GM18873 (cell line): ENCODE results near the gene FRAT2.
"Not testable (repeated sequence)": the region's sequence is repeated elsewhere in the genome, so short reads cannot be mapped to it uniquely, and the experiment has no call there.

Experiments
- ATAC-seq: cut with Tn5 transposase; IDR thresholded peaks from one replicate; pipeline ENCODE4 v1.9.1; 2021; ENCODE audit warnings: mild to moderate bottlenecking, moderate library complexity, moderate number of reproducible peaks; ENCODE audit not compliant: unreplicated experiment, low FRiP score

FRAT2 gene

DNA sequence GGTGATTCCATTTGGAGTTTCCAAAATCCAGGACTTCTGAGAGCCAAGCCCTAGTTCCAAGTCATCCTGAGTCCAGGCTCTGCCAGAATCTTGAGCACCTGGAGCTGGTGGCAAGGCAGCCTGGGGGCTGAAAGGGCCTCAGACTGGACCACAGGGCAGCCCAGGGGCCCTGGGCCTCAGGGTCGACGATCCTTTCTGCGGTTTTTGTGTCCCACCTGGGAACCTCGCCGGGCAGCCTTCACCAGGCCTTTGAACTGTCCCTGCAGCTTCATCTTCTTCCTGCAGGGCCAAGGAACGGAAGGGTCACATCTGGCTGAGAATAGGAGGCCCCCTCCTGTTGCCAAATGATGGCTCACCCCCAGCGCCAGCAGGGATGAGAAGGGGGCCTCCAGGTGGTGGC lies 22.4 kb upstream of the FRAT2 start:
- no peak for ATAC-seq

DNA sequence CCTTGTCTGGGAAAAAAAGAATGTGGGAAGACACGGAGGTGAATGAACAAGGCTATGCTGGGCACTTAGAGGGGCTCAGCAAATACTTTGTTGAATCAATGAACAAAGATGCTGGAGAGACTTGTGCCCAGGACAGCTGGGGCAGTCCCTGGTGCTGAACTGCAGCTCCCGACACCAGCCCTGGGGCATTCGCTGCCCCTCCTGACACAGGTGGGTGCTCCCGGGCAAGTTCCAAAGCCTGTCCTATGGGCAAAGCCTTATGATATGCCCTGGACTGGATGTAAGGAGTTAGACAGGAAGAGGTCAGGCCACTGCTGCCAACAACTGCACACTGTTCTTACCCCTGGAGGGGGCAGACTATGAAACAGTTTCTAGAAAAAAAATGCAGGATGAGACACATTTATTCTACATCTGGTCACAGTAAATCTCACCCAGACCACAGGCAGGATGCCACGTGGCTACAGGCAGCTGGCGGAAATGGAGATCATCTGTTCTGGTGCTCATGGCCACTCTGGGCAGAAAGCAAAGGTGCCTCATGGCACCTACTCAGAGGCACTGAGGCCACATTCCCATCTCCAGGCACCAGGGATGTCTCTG lies 21.9 kb upstream of the FRAT2 start:
- no peak for ATAC-seq

DNA sequence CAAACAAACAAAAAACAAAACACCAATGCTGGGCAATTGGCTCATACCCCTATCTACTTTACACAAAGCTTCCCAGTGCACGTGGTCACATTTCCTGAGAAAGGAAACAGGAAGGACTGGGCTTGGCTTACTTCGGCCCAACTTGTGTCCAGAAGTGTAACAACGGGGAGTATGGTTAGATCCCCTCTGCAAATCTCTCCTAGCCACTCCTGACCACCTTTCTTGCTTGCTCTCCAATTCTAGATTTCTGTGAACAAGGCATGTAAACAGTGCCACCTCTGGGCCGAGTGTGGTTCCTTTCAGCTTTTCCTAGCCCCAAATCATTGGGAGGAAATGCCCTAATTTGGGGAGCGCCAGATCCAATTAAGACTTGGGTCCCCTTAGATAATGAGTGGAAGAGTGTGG lies 21.0 kb upstream of the FRAT2 start:
- no peak for ATAC-seq

DNA sequence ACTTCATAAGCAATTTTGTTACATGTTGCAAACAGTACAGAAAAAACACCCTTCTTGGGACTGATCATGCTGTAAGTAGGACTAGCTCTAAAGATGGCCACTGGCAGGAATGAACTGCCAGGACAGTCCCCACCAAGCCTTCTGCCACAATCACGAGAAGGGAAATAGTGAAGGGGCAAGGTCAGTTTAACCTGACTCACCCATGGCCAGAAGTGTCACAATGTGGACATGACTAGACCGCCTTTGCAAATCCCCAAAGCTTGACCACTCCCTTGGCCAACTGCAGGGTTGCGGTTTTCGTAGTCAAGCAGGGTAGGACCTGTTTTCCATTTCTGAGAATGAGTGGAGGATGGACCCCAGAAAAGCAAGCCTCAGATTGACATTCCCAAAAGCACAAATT lies 19.4 kb upstream of the FRAT2 start:
- no peak for ATAC-seq

DNA sequence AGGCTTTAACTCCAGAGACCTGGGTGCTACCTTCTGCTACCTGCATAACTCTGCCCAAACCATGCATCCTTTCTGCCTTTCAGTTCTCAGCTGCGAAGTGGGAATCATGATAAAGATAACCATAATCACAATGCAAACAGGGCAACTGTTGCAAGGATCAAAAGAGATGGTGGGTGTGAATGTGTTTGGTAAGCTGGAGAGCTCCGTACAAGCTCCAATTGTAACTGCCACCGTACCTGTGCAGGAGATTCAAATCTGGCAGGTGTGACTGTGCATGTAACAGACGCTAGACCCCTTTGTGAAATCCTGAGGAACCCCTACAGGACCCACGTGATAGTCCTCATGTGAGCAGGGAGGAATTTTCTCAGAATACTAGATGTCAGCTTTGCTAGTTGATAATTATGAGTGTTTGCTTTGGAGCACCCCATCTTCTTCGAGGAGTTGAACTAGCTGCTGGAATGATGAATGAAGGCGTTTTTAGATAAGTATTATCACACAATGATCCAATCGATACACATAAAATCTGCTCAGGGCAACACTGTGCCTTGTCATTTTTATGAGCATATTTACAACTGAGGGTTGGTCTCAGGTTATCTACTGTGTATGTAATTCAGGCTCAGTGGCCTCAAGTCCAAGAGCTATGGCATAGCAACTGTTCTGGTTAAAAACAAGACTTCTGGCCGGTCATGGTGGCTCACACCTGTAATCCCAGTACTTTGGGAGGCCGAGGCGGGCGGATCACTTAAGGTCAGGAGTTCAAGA lies 15.4 kb upstream of the FRAT2 start:
- ATAC-seq, result no peak

DNA sequence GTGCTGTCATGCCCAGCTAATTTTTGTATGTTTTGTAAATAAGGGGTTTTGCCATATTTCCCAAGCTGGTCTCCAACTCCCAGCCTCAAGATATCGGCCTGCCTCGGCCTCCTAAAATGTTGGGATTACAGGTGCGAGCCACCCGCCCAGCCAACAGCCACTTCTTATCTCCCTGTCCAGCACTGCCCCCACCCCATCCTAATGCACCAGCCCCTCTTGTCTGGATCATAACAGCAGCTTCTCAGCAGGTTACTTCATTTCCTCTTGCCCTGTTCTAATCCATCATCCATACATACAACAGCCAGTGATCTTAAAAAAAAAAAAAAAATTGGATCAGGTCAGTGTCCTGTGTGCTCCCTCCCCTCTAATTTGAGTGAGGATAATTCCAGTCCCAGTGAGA lies 12.8 kb upstream of the FRAT2 start:
- no peak for ATAC-seq

DNA sequence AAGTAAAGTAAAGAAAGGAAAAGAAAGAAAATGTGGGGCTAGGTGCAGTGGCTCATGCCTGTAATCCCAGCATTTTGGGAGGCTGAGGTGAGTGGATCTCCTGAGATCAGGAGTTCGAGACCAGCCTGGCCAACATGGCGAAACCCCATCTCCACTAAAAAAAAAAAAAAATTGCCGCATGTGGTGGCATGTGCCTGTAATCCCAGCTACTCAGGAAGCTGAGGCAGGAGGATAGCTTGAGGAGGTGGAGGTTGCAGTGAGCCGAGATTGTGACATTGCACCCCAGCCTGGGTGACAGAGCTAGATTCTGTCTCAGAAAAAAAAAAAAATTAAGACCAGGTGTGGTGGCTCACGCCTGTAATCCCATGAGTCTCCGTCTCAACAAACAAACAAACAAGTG lies 9.1 kb upstream of the FRAT2 start:
- not testable (repeated sequence) for ATAC-seq

DNA sequence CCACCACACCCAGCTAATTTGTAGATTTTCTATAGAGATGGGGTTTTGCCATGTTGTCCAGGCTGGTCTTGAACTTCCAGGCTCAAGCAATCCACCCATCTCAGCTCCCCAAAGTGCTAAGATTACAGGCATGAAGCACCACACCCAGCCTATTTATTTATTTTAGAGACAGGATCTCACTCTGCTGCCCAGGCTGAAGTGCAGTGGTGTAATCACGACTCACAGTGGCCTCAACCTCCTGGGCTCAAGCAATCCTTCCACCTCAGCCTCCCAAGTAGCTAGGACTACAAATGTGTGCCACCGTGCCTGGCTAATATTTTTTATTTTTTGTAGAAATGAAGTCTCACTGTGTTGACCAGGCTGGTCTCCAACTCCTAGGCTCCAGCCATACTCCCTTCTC lies 6.9 kb upstream of the FRAT2 start:
- no peak for ATAC-seq

DNA sequence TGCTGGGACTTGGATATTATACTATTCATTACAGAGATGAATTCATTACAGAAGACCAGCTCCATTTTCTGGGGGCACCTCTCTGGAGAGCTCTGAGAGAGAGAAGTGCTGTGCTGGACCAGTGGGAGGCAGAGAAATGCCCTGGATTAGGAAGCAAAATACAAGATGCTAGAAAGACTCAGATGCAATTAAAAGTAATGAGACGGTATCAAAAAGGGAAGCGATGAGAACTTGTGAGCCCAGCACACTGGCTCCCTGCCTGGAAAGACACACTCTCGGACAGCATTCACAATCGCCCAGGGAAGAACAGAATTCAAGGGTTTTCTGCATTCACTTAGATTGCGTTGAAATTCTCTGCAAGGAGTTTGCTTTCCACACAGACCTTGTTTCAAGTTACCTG lies 3.5 kb upstream of the FRAT2 start:
- ATAC-seq, result no peak

DNA sequence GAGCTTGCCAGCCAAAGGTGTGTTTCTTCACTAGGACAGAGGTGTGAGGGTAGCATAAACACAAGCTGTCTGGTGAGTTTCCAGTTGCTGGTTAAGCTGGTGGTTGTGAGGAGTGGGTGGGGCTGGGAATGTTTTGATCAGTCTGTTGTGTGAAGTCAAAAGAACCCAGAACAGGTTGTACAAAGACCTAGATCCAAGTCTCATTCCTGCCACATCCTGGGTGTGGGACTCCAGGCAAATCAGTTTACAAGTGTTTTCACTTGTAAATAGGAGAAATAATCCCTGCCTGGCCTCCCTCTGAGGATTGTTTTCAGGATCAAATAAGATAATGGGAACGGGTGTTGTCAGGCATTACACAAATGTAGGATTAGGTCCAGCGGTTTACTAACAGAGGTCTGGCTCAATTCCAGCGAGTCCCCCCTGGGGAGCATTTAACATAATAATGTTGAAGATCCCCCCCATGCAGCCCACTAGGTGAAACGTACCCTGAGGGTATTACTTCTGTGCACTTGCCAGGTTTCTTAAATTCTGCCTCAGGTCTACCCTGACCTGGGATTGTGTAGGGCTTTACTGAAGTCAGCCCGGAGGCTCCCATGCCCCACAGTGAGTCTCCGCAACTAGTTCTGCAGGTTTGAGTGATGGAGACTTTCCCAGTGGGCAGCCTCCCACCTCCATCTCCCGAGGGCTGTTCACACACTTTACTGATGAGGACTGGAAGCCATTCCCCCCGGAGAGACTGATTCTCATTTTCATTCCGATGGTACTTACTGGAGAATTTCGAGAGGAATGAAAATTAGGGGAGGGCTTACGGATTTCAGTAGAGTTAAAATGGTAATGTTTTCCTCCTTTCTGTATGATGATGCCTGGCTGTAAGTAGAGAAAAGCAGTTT lies 2.7 kb upstream of the FRAT2 start:
- no peak for ATAC-seq

DNA sequence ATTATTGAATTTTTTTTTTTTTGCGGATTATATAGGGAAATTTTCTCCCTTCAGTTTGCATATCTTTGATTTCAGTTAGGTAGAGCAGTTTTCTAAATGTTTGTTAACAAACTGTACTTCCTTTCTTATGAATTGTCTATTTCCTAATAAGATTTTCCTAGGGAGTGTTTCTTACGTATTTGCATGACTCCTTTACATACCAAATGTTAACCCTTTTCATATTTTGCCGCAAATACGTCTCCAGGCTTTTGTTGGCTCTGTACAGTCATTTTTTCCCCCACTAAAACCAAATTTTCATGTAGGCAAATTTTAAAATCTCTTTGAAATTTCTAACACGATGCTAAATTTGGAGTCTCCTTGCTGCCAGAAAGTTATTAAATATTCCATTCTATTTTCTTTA lies 1.9 kb upstream of the FRAT2 start:
- ATAC-seq, result no peak

DNA sequence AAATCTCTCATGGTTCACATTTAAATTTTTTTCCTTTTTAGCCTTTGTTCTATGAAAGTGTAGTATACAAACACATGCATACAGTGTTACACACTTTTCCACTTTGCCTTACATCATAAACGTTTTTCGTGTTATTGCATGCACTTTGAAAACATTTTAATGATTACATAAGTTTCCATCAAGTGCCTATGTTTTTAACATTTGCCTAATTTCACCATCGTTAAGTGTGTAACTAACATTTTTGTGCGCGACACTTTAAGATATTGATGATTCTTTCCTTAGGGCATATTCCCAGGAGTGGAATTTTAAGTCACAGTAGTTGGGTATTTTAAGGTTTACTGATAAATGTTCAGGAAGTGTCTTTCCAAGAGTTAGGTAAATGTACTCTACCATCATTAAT lies 1.5 kb upstream of the FRAT2 start:
- ATAC-seq, result no peak

DNA sequence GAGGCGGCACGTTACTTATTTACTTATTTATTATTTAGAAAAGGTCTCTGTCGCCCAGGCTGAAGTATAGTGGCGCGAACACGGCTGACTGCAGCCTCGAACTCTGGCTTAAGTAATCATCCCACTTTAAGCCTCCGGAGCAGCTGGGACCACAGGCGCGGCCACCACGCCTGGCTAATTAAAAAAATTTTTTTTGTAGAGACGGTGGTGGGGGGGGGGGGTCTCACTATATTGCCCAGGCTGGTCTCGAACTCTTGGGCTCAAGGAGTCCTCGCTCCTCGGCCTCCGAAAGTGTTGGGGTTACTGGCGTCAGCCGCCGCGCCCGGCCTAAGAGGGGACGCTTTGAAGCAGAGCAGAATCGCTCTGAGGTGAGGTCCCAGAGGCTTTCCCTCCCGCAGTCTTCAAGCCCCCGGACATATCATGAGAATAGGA lies 675 bp upstream of the FRAT2 start:
- no peak for ATAC-seq

DNA sequence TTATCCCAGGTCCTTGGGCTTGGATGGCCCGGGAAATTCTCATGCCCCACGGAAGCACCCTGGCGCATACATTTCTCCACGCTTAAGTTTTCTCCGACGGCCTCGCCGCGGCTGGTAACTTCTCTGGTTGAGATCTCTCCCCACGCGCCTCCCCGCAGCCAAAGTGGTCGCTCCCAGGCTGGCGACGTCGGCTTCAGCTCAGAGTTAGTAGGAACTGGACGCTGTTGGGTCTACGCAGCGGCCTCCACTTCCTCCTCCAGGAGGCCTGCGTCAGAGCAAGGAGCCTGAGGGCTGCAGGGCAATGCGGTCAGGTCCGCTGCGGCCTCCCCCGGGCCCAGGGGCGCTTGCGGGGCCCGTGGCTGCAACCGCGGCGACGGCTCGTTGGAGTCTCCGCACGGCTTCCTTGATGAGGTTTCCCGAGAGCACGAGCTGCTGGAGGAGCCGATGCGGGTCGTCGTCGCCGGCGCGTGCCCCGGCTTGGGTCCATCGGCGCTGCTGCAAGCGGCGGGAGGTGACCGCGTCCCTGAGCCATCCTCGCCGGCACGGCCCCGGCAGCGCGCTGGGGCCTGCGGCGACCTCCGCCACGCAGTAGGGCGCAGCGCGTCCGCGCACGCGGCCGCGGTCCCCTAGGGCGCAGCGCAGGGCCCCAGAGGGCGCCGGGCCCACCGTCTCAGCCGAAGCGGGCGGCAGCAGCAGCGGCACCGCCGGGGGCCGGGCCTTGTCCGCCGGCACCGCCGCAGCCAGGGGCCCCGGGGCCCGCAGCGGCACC lies 744 bp downstream of the FRAT2 start:
- ATAC-seq, result no peak

DNA sequence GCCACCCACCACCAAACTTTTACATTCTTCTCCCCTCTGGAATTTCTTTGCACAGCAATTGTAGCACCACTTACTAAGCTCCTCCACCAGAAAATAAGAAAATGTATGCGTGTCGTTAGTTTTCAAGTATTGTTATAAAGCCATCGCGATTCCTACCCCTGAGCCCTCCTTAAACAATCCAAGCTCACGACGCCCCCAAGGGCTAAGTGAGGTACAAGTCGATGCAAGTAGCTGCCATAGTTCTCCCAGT lies 1.3 kb downstream of the FRAT2 start:
- ATAC-seq, result no peak

DNA sequence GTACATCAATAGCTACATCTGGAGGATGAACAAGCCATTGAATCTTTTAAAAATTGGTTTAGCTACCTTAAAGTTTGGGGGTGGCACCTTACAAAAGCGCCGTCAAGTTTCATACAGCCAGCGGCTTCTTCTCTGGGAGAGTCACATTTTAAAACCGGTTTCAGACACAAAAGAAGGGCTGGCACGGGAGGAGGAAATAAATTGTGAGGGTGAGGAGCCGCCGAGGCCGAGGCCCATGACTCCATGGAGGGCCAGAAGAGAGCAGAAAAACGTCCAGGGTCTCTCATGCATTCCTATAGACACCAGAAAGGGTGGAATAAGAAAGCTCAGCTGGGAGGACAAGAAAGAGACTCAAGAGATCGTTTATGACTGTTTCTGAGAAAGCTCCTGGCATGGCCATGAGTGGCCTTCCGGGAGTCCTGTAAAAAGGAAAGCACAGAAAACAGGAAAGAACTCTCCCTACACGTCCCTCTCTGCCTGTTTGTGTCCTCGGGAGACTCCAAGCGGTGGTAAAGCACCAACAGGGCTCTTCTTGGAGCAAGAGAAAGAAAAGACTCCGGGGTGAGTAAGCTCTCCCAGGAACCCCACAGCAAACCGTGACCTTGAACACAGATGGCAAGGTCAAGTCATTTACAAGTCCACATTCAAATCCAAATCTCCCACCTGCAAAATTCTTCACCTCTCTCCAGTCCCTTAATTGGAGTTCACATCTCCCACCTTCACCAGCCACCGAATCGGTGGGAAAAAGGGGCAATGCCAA lies 1.8 kb downstream of the FRAT2 start:
- ATAC-seq, result no peak

DNA sequence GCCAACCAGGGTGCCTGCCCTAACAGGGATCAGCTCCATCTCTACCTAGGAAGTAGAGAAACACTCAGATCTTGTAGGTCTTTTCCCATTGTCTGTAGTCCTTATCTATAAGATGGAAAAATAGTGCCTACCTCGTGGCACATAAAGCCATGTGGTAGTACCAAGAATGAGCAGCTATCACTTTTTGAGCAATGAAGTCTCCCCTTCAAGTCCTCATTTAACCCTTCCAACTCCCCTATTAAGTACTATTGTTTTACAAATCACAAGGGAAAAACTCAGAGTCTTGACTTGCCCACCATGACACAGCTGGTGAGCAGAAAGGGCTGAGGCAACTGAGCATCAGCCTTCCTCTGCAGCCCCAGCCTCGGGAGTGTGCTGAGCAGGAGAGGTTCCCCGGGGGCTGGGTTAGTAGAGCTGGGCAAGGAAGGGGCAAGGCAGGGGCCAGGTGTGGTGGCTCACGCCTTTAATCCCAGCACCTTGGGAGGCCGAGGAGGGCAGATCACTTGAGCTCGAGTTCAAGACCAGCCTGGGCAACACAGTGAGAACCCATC lies 3.3 kb downstream of the FRAT2 start:
- ATAC-seq, result no peak

DNA sequence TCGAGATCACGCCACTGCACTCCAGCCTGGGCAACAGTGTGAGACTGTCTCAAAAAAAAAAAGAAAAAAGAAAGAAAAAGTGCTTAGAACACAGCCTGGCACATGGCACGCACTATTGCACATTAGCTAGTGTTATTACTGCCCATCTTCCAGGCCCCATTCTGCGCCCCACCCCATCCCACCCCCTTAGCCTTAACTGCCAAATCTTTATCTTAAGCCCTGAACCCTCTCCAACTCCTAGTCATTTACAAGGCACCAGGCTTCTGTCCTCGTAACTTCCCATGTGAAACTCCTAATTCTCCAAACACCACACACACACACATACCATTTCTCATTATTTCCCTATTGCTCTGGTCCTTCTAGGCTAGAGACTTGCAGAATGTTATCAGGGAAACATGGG lies 4.8 kb downstream of the FRAT2 start:
- ATAC-seq, result no peak

DNA sequence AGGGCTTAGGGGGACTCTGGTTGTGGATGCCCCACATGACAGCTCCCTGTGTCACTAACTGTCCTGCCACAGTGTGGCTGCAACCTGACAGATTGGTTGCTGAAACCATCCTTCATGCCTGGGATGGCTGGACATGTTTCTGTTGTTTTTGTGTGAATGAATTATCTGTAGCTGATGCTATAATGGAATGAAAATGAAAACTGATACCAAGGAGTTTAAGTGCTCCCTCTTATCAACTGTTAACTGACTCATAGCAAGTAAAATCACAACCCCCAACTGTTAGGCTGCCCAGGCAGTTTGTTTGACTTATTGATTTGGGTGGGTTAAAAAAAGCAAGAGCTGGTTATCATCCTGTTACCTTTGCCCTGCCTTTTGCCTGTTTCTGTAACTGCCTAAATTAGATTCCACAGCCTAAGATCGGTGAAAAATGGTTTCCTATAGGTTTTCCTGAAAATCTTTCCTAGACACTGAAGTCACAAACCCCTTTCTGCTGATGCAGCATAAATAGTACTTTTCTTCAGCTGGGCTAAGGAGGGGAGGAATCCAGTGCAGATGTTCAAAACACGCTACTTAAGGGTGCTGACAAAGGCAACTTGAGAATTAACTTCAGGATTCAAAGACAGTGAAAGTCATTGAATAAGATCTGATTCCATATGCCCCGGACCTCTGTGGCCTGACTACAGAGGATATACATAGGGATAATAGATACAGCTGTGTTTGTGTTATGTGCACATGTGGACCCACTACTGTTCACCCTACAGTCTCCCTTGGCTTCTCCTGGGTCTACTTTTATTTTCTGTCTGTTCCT lies 5.7 kb downstream of the FRAT2 start:
- no peak for ATAC-seq
